Endothelial cell of umbilical vein (primary cell): Measurements from ENCODE around the gene FOCAD. TPM values are rescaled to one million over a fixed set of nuclear protein-coding genes. Genes with fewer than 3 reads are reported as not detected.

Experiments used
- BruUV-seq: library from RNA; stranded (reverse); fragments of 400-500 nt; replicated peaks from 2 replicates; lab custom pipeline; 2021; lab: Mats Ljungman, UMichigan
- CTCF ChIA-PET: fragments of 300-600, 350-600 bp; sonication (Branson Sonifier 250); formaldehyde crosslinking; loops from one replicate; lab custom pipeline; 2021; ENCODE audit warnings: antibody characterized with exemption, inconsistent platforms; lab: Charles Lee
- POLR2A ChIA-PET: fragments of 300-600, 350-600 bp; sonication (Branson Sonifier 250); formaldehyde crosslinking; loops from one replicate; lab custom pipeline; 2021; ENCODE audit warnings: antibody characterized with exemption, inconsistent platforms; lab: Charles Lee
- DNase-seq: peaks from one replicate; pipeline ENCODE4 v3.0.0-alpha.2; 2011; ENCODE audit warnings: low read depth, low spot score
- FAIRE-seq: peaks from 2 replicates; lab custom pipeline; 2011; peaks lifted over from hg19 to GRCh38; lab: Jason Lieb, UNC
- H2AFZ ChIP-seq: 2 replicates; pipeline ENCODE4 v1.6.0; 2012; ENCODE audit warnings: low read depth, low read length, control low read depth, inconsistent platforms
- H3K27ac ChIP-seq: 2 replicates; pipeline ENCODE4 v1.5.1; 2011; ENCODE audit warnings: low read depth, mild to moderate bottlenecking, control low read depth, low read length, moderate library complexity; ENCODE audit not compliant: insufficient read depth
- H3K27me3 ChIP-seq, 2 experiments: 2 replicates each; pipeline versions ENCODE4 v1.6.0 to v1.6.1; 2011; ENCODE audit warnings: low read length in 2 of 2, mixed read lengths in 1 of 2; ENCODE audit not compliant: control insufficient read depth in 2 of 2, insufficient read depth in 2 of 2
- H3K36me3 ChIP-seq, 2 experiments: 2 replicates in 1 of 2; 3 replicates in 1 of 2; pipeline ENCODE4 v1.5.1; 2011; ENCODE audit warnings: low read length in 2 of 2, mild to moderate bottlenecking in 1 of 2, moderate library complexity in 1 of 2; ENCODE audit not compliant: control insufficient read depth in 2 of 2, insufficient read depth in 2 of 2; ENCODE audit errors: extremely low read depth in 1 of 2
- H3K4me1 ChIP-seq: 3 replicates; pipeline ENCODE4 v1.5.1; 2011; ENCODE audit warnings: mild to moderate bottlenecking, low read length; ENCODE audit not compliant: control insufficient read depth, insufficient read depth; ENCODE audit errors: extremely low read depth
- H3K4me2 ChIP-seq: 2 replicates; pipeline ENCODE4 v1.6.1; 2011; ENCODE audit warnings: low read length, control low read depth, mixed read lengths; ENCODE audit not compliant: insufficient read depth
- H3K4me3 ChIP-seq, 3 experiments: fragments of 200-600 bp in 1 of 3; sonication (generic), shearing (Covaris generic) in 1 of 3; replicated peaks in 1 of 3; 2 replicates each; pipeline ENCODE4 v1.5.1; 2011 to 2016; ENCODE audit warnings: control low read depth in 3 of 3, low read length in 3 of 3, mild to moderate bottlenecking in 2 of 3, inconsistent platforms in 1 of 3, low read depth in 1 of 3, moderate library complexity in 1 of 3; ENCODE audit not compliant: insufficient read depth in 1 of 3
- H3K79me2 ChIP-seq: 2 replicates; pipeline ENCODE4 v1.6.0; 2012; ENCODE audit warnings: low read length, inconsistent platforms; ENCODE audit not compliant: control insufficient read depth, insufficient read depth
- H3K9ac ChIP-seq: replicated peaks from 2 replicates; pipeline ENCODE3; 2011; ENCODE audit warnings: low read length, control low read depth; ENCODE audit not compliant: insufficient read depth; ENCODE audit errors: extremely low read depth
- H3K9me1 ChIP-seq: replicated peaks from 3 replicates; pipeline ENCODE4 v1.6.0; 2011; ENCODE audit warnings: mild to moderate bottlenecking, low read length; ENCODE audit not compliant: control insufficient read depth, insufficient read depth; ENCODE audit errors: extremely low read depth
- H3K9me3 ChIP-seq: replicated peaks from 2 replicates; pipeline ENCODE4 v1.5.1; 2012; ENCODE audit warnings: low read length, inconsistent platforms; ENCODE audit not compliant: control insufficient read depth, insufficient read depth
- H4K20me1 ChIP-seq: replicated peaks from 2 replicates; pipeline ENCODE3; 2011; ENCODE audit warnings: mild to moderate bottlenecking, low read length; ENCODE audit not compliant: control insufficient read depth, insufficient read depth; ENCODE audit errors: extremely low read depth
- CTCF ChIP-seq, 2 donors: IDR thresholded peaks; 1 replicate in 1 of 2; 2 replicates in 1 of 2; pipeline ENCODE4 v1.5.1; 2011; ENCODE audit warnings: low read length in 2 of 2, mild to moderate bottlenecking in 2 of 2, moderate library complexity in 2 of 2, control low read depth in 1 of 2, inconsistent platforms in 1 of 2, low read depth in 1 of 2; ENCODE audit not compliant: insufficient read depth in 1 of 2; ENCODE audit errors: extremely low read depth in 1 of 2
- EZH2 ChIP-seq: IDR thresholded peaks from 2 replicates; pipeline ENCODE4 v1.6.1; 2012; ENCODE audit warnings: borderline replicate concordance, low read depth, mild to moderate bottlenecking, moderate library complexity, low read length, inconsistent platforms; ENCODE audit not compliant: severe bottlenecking
- FOS ChIP-seq: IDR thresholded peaks from 2 replicates; pipeline ENCODE4 v1.6.1; 2011; ENCODE audit warnings: mild to moderate bottlenecking, low read length, moderate library complexity, borderline replicate concordance; ENCODE audit not compliant: insufficient read depth
- GATA2 ChIP-seq: IDR thresholded peaks from 2 replicates; pipeline ENCODE4 v1.7.0; 2011; ENCODE audit warnings: low read depth, mild to moderate bottlenecking, moderate library complexity, mixed read lengths, low read length; ENCODE audit not compliant: insufficient read length, insufficient read depth
- JUN ChIP-seq: IDR thresholded peaks from 2 replicates; pipeline ENCODE4 v1.6.1; 2011; ENCODE audit warnings: borderline replicate concordance, low read depth; ENCODE audit not compliant: insufficient read length, insufficient read depth
- MAX ChIP-seq: IDR thresholded peaks from 2 replicates; pipeline ENCODE4 v1.6.1; 2011; ENCODE audit not compliant: insufficient read depth, insufficient read length
- MYC ChIP-seq: IDR thresholded peaks from one replicate; pipeline ENCODE4 v1.6.1; 2011; ENCODE audit warnings: mild to moderate bottlenecking, low read depth, low read length
- POLR2A ChIP-seq: IDR thresholded peaks from 2 replicates; pipeline ENCODE4 v1.6.1; 2012; ENCODE audit warnings: low read depth, mild to moderate bottlenecking, control low read depth, low read length
- POLR2AphosphoS5 ChIP-seq: IDR thresholded peaks from 2 replicates; pipeline ENCODE4 v1.6.1; 2012; ENCODE audit warnings: low read depth, mild to moderate bottlenecking, control low read depth, low read length, moderate library complexity; ENCODE audit not compliant: insufficient read depth
- dilution Hi-C: fragments of 300-500 bp; cut with MboI; formaldehyde crosslinking; loops from one replicate; pipeline ENCODE4 v1.15.0; 2019; ENCODE audit warnings: low sequenced_read_pairs; ENCODE audit not compliant: extremely low pct_ligation_motif_present
- intact Hi-C: fragments of 100-400 bp; cut with micrococcal nuclease; formaldehyde crosslinking; loops from one replicate; pipeline ENCODE4 v1.10.0; 2022
- polyA plus RNA-seq, 4 experiments: library from polyadenylated mRNA; depleted of rRNA in 3 of 4; stranded (reverse) in 3 of 4; unstranded in 1 of 4; fragments of >200 nt; gene quantifications; 2 replicates each; pipeline versions ENCODE4 v1.2.1 to v1.2.3, GENCODE V29; 2011 to 2012; ENCODE audit warnings: missing spikeins in 1 of 4
- total RNA-seq: library from RNA; stranded (reverse); gene quantifications from 2 replicates; pipeline ENCODE4 v1.2.3, GENCODE V29; 2021

FOCAD gene
- total and polyA plus RNA-seq, 2 donors (not counting 3 experiments of a cell fraction or from before 2014, with no cell fraction given), result 26.7 to 66.9 TPM

GRCh38 chr9:20670395-20670794 lies 13.7 kb upstream of the FOCAD start:
- H3K9me3 ChIP-seq, result no peaks in the 10 kb centered on the region
- H3K4me3 ChIP-seq, result no peak overlapping the region
- no peaks in the 10 kb centered on the region for H3K4me1 ChIP-seq
- no peak overlapping the region for H3K27ac ChIP-seq
- H3K9me1 ChIP-seq, result no peaks in the 10 kb centered on the region
- no peak overlapping the region for H2AFZ ChIP-seq
- no peaks in the 10 kb centered on the region for H3K36me3 ChIP-seq
- no TSS peak for BruUV-seq
- FAIRE-seq, result no peak
- intact Hi-C loops (no loop called here), dilution Hi-C loops (no loop called here)
- H3K27me3 ChIP-seq, result no peaks in the 10 kb centered on the region
- no peaks in the 10 kb centered on the region for H3K79me2 ChIP-seq
- no peak overlapping the region for H3K4me2 ChIP-seq
- no peaks in the 10 kb centered on the region for H4K20me1 ChIP-seq
- DNase-seq, result no peak
- ChIA-PET POLR2A (no interaction called here), CTCF (no interaction called here)
- H3K9ac ChIP-seq, result no peak overlapping the region
- TF ChIP-seq MYC (no peak), EZH2 (no peak), JUN (no peak), CTCF (IDR thresholded peaks at IDR 0.05; ENCODE audit: extremely low read depth in 1 of 2, insufficient read depth in 1 of 2, low read depth in 1 of 2, low read length in 2 of 2) (no peak), POLR2AphosphoS5 (no peak), MAX (no peak), FOS (no peak), GATA2 (no peak), POLR2A (no peak)
